GM21825 (cell line): Measurements from ENCODE around the gene KIRREL1.

Experiments used
- ATAC-seq: cut with Tn5 transposase; IDR thresholded peaks from one replicate; pipeline ENCODE4 v1.9.1; 2021; ENCODE audit warnings: mild to moderate bottlenecking, moderate library complexity; ENCODE audit not compliant: unreplicated experiment

The KIRREL1 gene

DNA sequence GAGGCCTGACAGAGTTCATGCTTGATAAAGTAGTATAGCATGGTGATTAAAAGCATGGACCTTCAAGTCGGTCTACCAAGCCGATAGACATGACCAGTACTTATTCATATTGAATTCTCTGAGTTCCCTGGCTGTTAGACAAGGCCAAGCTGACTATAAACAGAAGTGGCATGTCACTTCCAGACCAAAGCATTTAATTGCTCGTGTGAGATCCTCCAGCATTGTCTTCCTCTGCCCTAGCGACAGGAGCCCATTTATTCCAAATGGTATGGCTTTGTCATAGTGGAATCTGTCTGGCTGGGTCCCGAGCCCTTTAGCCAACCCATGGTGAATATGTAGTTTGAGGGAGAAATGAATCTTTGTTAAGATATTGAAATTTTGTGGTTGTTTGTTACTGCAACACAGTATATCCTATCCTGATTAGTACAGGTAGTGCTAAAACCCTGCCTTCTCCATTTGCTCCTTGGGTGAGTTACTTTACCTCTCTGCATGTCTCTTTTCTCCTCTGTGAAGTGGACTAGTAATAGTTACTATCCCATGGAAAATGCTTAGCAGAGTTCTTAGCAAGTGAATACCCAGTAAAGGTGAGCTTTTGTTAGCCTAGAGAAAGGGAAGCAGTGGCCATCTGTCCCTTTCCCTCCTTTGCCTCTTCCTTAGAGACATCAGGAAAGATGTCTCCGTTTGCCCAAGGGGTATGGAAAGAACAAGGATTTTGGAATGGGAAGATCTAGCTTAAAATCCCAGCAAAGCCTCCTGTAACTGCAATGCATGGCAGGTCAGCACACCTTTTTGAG lies 109.6 kb downstream of the KIRREL1 start:
- ATAC-seq, result no peak

DNA sequence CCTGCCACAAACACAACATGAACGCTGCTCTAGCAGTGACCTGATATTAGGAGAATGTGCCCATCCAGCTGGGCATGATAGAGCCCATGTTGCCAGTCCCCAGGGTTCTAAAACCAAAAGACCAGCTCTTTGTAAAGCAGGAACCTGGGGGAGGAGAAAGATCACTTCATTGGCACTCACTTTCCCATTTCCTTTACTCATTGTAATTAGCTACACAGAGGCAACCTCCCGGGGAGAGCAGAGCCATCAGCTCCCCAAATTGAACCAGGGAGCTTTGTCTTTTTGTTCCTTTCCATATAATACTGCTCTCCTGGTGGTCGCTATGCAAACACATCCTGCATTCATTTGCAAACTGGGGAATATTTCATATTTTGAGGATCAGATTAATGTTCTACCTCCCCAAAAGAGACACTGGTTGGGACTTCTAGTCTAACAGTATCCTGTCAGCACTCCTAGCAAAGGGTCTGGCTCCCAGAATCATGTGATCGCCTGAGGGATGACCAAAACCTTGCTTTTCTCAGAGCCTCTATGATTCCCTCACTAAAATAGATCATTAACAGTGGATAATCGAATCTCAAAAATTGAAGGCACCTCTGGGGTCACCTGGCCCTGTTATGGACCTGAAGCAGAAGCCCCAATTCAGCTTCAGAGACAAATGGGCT lies 110.5 kb downstream of the KIRREL1 start:
- no peak for ATAC-seq

DNA sequence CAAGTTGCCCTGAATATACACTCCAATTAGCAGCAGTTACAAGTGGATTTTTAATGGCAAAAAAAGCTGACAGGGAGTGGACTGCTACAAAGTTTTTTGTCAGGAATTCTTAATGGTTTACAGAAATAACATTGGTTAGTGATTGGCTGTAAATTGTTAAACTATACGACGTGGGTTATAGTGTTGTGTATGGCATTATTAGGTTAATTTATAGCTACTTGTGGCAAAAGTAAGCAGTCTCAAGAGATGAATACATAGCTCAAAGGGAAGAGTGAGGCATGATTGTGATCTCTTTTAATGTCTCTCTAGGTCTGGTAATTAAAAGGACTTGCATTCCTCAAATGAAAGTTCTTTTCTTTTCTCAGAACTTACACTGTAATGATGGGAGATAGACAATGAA lies 111.4 kb downstream of the KIRREL1 start:
- ATAC-seq, result no peak

GRCh38 chr1:158105352-158106095 lies 112.1 kb downstream of the KIRREL1 start:
- ATAC-seq, result no peak

- ATAC-seq, result no peak
These were observed 114.5 kb downstream of the KIRREL1 start for GRCh38 chr1:158107916-158108315.

DNA sequence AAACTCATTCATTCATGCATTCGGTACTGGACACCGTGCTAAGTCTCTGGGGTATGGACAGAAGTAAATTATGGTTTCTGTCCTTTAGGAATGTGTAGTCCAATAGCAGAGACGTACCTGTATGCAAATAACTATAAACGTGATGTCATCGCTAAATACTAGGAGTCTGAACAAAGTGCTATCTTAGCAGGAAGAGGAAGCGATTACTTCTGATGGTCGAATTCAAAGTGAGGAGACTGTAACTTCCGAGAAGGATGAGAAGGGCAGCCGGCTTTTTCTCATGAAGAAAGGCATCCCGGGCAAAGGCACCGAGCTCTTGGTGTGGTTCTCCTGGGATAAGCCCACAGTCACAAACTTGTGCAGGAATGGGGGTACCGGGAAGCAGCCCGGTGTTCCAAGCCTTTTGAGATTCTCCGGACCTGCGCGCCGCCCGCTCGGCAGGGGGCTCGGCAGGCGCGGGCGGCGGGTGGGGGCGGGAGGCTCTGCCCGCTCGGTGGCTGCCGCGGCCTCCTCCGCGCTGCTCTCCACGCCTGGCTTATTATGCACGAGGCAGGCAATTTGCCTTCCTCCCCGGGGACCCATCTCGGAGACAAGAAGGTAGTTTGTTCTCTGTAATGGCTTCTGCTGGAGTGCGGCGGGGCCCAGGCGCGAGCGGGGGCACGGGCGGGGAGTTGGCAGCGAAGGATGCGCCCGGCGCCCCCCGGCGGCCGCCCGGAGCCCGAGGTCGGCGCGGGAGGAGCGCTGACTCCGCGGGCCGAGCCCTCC lies 119.7 kb downstream of the KIRREL1 start:
- ATAC-seq, result no peak

DNA sequence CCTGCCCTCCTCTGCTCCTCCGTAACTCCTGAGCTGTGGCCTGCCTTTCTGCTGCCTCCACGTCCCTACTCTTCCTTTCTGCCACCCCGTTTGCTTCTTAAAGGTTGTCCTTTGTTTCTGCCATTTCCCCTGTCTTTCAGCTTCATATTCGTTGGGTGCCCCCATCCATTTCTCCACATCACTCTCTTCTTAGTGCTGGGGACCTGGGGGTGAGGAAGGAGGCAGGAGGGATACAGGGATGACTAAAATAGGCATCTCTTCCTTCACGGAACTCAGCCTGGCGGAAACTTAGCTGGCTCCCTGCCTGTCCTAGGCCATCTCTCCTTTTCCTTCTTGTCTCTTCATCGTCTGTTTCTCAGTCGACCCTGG lies 120.3 kb downstream of the KIRREL1 start:
- ATAC-seq, result no peak

DNA sequence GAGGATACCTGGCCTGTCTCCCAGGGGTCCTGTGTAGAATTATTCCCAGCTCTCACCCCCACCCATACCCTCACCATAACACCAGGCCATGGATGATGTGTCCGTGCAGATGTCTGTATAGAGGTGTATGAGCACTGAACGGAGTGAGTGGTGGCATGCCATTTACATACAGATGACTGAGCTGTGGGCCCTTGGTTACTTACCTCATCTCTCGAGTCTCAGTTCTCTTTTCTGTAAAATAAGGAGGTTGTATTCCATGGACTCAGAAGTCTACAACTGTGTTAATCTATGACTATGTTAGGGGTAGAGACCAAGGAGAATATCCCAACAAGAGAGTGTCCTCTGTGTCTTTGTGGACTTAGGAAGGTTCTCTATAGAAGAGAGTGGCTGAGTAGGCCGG lies 121.7 kb downstream of the KIRREL1 start:
- no peak for ATAC-seq

DNA sequence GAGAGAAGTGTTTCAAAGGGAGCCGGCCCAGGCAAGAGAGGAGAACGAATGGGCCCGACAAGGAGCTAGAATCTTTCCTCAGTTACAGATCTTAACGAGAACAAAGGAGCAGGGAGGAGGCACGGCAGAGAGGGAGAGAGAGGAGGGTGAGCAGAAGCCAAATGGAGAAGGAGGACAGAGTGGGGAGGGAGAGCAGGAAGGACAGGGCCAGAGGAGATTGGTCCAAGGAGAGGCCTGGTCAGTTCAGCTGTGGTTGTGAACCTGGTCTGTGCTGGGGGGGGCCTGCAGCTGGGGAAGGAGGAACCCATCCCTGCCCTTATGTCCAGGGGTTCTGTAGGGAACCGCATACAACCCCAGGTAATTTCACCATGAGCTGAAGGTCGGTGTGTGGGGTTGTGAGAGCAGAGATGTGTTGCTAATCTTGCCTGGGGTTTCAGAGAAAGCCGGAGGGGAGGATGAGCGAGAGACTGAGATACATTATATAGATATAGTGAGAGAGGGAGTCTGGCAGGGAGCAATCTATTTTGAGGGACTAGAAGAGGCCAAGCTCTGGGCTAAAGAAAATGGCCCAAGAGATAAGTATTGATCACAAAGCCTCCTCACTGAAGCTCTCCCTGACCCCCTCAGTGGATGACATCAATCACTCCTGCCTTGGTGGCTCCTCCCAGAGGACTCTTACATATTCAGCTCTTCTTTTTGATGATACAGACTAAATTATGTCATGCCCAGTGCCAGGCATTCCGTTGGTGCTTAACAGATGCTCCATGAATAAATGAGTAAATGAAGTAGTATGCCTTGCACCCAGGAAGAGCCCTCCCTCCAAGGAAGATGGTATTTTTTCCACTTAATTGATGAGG lies 123.1 kb downstream of the KIRREL1 start:
- ATAC-seq, result no peak

GRCh38 chr1:158117854-158118704 lies 124.6 kb downstream of the KIRREL1 start:
- no peak for ATAC-seq

GRCh38 chr1:158118713-158119402 lies 125.4 kb downstream of the KIRREL1 start:
- no peak for ATAC-seq

DNA sequence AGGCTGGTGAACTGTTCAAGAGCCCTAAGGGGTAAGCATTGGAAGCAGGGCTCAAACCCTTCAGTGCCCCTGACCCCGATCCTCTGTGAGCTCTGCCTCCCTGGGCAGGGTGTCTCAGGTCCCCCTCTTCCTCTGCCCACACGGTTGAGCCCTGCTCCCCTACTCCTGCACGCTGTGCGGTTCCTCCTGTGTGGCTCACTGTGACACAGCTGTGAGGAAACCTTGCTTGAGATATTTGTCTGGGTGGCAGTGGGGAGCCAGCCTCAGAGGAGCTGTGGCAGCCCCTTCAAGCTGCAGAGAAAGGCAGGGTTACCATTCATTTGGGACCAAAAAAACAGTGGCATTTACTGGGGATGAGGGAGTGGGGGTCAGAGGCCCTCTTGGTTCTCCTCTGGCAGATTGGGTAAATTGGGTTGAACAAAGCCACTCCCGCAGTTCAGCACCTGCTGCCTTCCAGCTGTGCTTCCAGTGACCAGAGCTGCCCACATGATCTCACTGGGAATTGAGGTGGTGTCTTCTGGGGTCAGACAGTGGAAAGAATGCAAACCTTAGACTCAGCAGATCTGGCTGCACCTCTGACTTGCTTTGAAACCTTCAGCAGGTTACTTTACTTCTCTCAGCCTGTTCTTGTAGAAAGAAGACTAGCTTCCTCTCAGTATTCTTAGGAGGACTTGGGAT lies 126.7 kb downstream of the KIRREL1 start:
- ATAC-seq, result no peak

DNA sequence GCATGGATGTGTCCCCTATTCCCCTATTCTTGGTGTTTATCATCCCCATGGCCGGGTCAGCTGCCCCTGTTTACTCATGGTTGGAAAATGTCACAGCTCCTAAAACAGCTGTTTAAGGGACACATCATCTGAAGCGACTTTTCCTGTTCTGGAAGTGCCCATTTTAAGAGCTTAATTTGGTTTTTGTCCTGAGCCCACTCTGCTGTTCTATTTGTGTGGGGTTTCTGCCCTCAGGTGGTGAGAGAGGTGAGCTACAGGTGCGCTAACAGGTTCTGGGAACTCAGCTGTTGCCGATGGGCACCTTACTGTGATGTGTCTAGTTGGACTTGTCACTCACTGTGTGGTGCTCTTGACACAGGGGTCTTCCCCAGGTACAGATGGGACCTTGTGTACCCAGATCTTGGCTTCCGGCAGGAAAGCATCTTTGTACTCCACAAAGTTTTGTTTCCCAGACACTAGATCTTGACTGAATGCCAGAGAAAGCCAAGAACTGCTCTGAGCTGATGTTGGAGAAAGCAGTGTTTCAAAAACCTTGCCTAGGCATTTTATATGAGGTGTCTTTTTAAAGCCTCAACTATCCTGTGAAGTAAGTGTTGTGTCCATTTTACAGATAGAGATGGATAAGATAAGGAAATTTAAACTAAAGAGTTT lies 128.3 kb downstream of the KIRREL1 start:
- no peak for ATAC-seq

DNA sequence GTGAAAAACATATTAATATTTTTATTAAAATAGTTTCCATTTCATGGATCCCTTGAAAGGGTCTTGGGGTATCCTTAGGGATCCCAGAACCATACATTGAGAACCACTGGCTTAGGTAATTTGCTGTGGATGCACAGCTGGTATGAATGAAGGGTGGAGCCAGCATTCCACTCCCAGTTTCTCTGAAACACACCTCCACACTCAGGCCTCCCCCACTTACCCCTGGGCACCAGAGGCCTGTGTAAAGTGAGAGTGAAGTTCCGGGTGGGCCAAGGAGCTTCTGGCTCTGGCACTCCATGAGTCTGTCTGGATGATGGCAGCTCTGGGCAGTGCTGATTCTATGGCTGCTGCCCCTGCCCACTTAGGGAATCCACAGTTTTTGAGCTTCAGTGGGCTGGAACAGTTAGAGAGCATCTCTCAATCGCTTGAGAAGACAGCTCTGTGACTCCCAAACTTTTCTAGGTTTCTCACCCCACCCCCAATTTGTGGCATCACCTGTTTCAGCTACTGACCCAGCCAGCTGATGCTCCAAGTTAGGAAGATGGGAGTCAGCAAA lies 129.5 kb downstream of the KIRREL1 start:
- ATAC-seq, result no peak

DNA sequence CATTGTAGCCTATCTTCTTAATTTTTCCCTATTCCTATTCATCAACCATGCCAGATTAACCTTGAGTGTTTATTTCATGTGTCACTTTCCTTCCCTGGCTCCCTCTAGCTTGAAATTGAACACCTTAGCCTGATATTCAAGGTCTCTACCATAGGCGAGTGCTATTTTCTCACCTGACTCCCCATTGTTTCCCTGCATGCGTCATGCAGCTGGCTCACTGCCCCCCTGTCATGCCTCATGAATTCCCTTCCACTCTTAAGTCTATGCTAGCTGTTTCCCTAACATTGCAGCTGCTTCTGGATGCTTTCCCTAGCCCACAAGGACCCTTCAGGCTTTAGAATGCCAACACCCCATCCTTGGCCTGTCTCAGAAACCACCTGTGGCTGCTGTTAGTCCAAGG lies 130.6 kb downstream of the KIRREL1 start:
- ATAC-seq, result no peak

DNA sequence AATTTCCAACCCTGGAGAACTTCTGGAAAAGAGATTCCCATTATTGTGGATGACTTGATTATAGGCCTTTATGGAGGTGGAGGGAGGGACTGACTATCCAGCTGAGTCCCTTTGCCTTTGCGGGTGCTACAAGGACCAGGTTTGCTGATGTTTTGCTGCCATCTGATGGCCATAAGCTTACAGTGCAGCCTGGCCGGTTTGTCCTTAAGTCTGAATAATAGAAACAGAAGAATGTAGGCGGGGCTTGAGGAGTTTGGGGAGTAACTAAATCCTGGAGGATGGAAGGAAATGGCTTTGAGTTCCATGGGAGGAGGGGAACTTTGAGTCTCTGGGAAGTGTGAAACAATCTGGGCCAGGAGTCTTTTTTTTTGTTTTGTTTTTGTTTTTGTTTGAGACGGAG lies 131.6 kb downstream of the KIRREL1 start:
- peak; percentile 81 for ATAC-seq

DNA sequence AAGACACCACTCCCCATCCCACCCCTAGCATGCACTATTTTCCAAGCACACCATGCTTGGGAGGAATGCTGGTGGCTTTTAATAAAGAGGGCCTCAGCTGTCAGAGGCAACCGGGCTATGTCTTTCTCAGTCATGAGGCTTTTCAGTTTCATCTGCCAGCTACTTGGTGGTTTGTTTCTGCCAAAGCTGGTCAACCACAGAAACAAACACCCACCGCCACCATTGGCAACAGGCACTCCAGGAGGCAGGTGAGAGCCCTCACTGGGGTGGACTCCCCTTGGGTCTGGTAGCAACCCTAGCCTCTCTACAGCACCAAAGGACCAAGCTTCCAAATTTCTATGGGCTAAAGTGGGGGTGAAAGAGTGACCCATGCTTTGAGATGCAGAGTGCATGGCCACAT lies 133.0 kb downstream of the KIRREL1 start:
- ATAC-seq, result no peak
